ENCODE data around the gene ABITRAM. TPM values are rescaled to one million over a fixed set of nuclear protein-coding genes. Genes with fewer than 3 reads are reported as not detected.

Gene ABITRAM
- total and polyA plus RNA-seq, 2 of the 13 experiments (the other 11 are each of a cell fraction or from before 2014, with no cell fraction given): 10.2 to 21.6 TPM

DNA sequence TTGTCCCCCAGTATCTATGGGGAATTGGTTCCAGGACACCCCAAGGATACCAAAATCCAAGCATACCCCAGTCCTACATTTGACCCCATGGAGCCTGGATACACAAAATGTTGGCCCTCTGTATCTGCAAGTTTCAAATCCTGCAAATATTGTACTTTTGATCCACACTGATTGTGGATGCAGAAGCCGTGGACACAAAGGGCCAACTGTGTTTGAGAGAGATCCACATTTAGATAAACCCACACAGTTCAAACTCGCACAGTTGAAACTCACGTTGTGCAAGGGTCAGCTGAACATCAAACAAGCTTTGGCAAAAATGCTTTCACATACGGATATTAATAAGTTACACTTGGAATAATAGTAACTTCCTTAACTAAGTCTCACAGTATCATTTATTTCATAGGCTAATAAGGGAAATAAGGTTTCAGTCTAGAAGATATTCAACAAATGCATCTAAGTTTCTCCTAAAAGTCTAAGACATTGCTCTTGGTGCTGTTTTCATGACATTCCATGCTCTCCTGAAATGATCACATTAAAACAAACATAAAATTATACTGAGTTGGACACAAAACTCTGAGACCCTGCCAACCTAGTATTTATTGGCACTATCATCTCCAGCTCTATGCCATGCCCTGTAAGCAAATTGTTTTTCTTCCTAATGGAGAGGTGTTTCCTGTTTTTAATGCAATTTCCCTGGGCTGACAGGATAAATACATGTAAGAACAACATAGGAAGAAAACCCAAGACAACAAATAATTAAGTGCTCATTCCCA, 39.8 kb upstream of the ABITRAM start (continued):
- TF ChIP-seq MLXIP (CRISPR knock-in tag; IDR thresholded peaks at IDR 0.05; ENCODE audit: borderline replicate concordance) (peak; percentile 85), ZMYM2 (CRISPR knock-in tag; IDR thresholded peaks at IDR 0.05) (0 out of 2 replicates have a peak, but pooled peaks have one; percentile 9), ZNF18 (CRISPR knock-in tag; IDR thresholded peaks at IDR 0.05; ENCODE audit: insufficient replicate concordance) (no peak), MLX (CRISPR knock-in tag; IDR thresholded peaks at IDR 0.05) (peak; percentile 93), SP5 (CRISPR knock-in tag; IDR thresholded peaks at IDR 0.05; ENCODE audit: borderline replicate concordance, low read depth) (0 out of 2 replicates have a peak, but pooled peaks have one; percentile 30), ZNF44 (CRISPR knock-in tag; IDR thresholded peaks at IDR 0.05) (no peak), YEATS2 (CRISPR knock-in tag; IDR thresholded peaks at IDR 0.05; ENCODE audit: borderline replicate concordance) (no peak), ZNF83 (CRISPR knock-in tag; IDR thresholded peaks at IDR 0.05; ENCODE audit: borderline replicate concordance) (no peak), ZNF281 (CRISPR knock-in tag; IDR thresholded peaks at IDR 0.05; ENCODE audit: borderline replicate concordance) (peak; percentile 27; the same call in 1 of the 2 replicates), CC2D1A (CRISPR knock-in tag; IDR thresholded peaks at IDR 0.05) (no peak), IKZF1 (IDR thresholded peaks at IDR 0.05) (no peak), ARNT2 (CRISPR knock-in tag; IDR thresholded peaks at IDR 0.05; ENCODE audit: low read depth) (no peak), FOXK2 (IDR thresholded peaks at IDR 0.05) (no peak), ZNF260 (CRISPR knock-in tag; IDR thresholded peaks at IDR 0.05; ENCODE audit: borderline replicate concordance, low read depth) (no peak), PRDM4 (CRISPR knock-in tag; IDR thresholded peaks at IDR 0.05; ENCODE audit: borderline replicate concordance) (no peak)
- TF ChIP-seq, protein P1, sequence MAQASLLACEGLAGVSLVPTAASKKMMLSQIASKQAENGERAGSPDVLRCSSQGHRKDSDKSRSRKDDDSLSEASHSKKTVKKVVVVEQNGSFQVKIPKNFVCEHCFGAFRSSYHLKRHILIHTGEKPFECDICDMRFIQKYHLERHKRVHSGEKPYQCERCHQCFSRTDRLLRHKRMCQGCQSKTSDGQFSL (CRISPR knock-in tag; IDR thresholded peaks at IDR 0.05): no peak
